GM12874 (cell line): ENCODE data around the gene CFAP161.

Experiments
- CTCF ChIP-seq: IDR thresholded peaks from 2 replicates; pipeline ENCODE4 v1.5.1; 2011; ENCODE audit warnings: low read depth, mild to moderate bottlenecking, control low read depth, low read length, moderate library complexity; ENCODE audit not compliant: insufficient read depth

The CFAP161 gene

DNA sequence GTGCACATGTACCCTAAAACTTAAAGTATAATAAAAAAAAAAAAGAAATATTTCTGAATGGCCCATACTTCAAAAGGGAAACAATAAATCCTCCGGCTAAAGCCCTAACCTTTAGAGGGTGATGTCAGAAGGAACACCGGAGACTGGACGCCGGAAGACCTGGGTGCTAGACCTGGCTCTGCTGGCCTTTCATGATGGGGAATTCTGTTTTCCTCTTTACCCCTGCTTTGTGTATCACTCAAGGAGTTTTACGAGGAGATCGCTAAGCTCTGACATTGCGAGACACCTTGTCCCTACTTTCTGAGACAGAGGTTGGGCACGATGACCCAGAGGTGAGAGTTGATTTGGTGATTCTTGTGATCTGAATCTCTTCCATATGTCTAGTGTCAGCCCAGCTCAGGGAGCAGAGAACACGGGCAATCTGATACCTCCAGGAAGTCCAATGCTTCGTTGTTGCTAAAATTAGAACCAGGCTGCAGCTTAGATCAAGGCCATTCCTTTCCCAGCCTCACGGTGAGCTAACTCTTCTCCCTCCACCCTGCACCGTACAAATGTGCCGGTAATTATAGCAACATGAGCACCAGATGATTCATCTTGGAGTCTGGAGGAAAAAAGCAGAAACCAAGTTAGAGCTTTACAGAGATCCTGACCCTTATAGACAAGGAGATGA, 42.0 kb upstream of the CFAP161 start:
- no peak for TF ChIP-seq CTCF

DNA sequence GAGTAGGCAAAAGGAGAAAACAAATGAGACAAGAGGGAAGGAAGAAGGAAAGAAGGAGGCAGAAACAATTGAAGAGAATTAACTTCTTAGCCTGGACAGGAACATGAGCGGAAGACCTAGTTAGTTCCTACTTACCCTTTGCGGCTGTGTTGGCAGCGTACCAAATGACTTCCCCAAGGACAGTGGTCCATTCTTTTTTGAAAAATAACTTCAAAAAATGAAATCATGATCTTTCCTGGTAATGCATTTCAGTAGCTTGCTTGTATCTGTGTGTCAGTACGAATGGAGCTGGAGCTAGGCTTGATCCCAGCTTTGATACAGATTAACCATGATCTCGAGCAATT, 41.5 kb upstream of the CFAP161 start:
- TF ChIP-seq CTCF: no peak

DNA sequence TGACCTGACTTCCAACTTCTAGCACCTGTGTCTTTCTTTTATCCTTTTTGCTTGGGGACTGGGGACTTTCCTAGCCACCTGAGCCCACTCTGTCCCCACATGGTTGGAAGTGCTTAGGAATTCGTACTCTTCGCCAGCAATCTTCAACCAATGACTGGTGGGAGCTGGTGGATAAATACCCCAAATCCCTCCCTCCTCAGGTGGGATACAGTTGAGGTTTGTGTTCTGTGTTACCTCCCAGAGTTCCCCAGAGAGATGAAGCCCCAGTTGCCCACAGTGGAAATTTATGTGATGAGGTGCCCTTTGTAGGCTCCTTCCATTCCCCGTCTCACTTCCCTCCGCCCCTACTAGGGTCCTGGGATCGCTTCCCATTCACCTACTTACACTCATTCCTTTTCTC, 40.1 kb upstream of the CFAP161 start:
- TF ChIP-seq CTCF: no peak

DNA sequence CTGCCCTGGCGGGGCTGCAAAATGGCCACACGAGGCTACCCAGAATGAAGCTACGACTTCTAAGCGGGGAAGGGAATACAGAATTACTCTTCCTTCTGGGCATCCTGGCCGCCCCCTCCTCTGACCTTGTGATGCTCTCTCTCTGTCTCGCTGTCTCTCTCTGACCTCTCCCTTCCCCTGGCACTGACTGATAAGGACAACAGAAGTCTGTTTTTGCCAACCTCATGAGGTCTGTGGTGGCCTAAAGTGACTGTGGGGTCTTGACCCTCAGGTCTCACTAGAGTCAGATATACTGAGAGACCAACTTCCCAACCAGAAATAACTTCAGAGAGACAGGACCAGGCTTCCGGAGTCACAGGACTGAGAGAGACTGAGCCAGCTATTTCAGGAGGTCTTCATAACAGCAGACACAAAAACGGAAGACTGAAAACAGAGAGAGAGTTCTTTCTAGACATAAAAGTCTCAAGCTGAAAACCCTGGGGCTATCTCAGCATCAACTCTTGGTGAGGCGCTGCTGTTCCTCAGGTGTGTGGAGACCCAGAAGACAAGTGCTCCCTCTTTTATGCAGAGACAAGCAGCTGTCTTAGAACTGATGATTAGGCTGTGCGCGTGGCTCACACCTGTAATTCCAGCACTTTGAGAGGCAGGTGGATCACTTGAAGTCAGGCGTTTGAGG, 38.2 kb upstream of the CFAP161 start:
- TF ChIP-seq CTCF: no peak

DNA sequence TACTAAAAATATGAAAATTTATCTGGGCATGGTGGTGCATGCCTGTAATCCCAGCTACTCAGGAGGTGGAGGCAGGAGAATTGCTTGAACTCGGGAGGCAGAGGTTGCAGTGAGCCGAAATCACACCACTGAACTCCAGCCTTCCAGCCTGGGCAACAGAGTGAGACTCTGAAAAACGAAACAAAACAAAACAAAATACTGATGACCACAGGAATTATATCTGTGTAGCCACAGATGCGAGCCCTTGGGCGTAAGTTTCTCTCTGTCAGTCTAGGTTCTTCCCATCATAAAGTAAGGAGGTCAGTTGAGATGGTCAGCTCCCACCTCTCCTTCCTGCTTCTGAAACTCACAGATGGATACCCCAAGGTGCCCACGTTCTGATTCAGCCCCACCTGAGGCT, 37.7 kb upstream of the CFAP161 start:
- TF ChIP-seq CTCF: no peak

- TF ChIP-seq CTCF: no peak
Observed at GRCh38 chr15:81097116-81097889, 36.8 kb upstream of the CFAP161 start.

DNA sequence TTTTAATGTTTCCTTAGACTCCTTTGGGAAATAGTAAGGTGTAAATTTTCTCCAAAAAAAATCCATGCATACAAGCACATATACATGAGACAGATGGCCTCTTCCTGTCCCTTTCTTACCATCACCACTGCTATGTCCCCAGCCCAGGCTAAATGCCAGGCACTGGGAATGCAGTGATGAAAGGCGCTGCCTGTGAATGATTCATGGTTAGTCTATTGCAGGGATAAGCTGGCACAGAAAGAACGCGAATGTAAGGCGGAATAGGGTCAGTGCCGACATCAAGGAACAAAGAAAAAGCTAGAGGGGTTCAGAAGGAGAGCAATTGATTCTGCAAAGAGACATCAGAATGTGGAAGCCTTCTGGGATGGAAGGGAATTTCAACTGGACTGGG, 36.2 kb upstream of the CFAP161 start:
- TF ChIP-seq CTCF: no peak
